ENCODE measurements around the gene ACE2.

Gene ACE2

GRCh38 chrX:15570145-15570544 lies 30.6 kb downstream of the ACE2 start:
- no peak for DNase-seq

GRCh38 chrX:15567886-15568616 lies 32.7 kb downstream of the ACE2 start:
- no peak for DNase-seq

DNA sequence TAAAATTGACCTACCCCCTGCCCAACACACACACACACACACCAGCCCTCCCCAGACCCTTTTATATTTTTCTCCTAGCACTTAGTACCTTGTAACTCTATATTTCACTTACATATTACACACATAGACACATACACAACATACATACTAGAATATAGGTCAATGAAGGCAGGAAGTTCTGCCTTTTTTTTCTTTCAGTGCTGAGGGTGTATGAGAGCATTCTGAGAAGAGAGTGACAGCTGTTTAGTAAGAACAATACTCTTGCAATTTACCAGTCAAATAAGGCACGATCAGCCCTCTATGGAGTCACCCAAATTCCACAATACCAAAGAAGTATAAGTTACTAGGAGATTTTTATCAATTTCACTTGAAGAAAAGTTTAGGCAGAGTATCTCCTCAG lies 33.5 kb downstream of the ACE2 start:
- DNase-seq, result no peak

DNA sequence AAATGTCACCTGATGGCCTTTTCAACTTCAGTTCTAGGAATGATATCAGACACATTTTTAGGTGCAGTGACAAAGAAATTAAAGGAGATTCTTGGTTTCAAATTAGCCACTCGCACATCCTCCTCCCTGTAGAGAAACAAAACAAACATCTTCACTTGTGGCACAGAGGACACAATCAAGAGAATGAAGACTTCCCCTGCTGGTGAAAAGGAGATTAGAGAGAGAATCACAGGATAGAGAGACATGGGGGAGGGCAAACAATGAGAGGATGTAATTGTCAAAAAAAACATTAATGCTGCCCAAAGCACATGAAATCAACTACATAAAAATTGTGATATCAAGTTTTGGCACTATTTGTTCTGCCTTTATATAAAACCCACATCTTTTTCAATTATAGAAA lies 34.5 kb downstream of the ACE2 start:
- no peak for DNase-seq

DNA sequence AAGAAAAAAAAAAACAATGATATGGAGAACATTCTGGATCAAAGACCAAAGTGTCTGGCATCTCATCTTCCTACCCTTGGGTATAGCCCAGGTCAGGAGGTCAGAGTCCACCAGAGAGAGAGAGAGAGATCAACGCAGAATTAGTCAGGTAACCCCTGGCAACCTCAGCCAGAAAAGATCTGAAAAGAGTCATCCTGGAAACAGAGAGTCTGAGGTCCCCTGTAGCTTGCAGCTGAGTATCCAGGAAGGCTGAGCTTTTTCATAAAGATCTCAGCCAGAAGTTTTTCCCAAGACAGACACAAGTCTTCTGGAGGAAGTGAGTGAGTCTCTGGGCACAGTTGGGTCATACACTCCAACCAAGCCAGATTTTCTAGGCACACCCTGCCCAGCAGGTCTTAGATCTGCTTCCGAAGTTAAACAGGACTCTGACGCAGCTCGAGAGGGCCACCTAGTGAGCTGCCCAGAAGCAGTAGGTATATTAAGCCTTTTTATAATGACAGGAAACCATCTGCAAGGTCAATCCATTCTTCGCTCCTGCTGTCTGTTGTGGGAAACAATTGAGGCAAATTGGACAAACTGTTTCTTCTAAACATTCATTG lies 35.7 kb downstream of the ACE2 start:
- DNase-seq, result peak; percentile 26

GRCh38 chrX:15563056-15563455 lies 37.7 kb downstream of the ACE2 start:
- no peak for DNase-seq

- no peak for DNase-seq
Measured at GRCh38 chrX:15560924-15561323, 39.8 kb downstream of the ACE2 start.

DNA sequence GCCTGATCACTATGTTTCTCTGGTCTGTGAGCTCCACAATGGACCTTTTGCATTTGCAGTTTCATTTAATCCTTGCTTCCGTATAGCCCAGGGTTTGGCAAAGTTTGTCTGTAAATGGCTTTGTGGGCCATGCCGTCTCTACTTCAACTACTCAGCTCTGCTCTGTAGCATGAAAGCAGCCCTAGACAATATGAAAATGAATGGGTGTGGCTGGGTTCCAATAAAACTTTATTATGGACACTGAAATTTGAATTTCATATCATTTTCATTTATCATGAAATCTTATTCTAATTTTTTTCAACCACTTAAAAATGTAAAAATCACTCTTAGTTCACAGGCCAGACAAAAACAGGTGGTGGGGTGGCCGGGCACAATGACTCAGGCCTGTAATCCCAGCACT lies 41.5 kb downstream of the ACE2 start:
- DNase-seq, result no peak

DNA sequence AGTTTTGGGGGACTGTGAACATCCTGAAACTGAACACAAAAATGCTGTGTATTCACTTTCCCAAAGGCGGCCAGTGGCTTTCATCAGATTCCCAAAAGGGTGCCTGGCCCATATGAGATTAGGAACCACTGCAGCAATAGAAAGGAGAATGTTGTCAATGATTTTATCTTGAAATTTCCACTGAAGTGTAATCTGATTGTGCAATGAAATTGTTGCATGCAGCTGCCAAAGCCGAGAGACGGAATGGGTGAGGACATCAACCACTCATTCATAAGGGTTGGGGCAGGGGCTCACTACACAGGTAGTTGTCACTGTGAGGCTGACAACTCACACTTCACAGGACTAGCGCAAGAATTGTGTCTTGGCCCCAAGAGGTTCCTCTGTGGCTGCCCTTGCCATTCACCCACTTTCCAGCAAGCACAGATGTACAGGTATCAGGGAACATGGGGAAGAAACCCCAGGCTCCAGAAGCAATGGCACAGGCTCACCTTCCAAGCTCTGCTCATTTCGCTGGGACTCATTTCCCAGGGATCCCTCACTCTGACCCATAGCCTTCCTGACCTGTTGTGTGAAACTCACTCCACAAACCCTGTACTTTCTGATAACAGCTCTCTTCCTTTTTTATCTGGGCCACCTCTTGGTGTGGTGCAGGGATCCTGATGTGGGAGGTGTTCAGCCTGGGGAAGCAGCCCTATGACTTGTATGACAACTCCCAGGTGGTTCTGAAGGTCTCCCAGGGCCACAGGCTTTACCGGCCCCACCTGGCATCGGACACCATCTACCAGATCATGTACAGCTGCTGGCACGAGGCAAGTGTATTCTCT lies 51.4 kb downstream of the ACE2 start:
- DNase-seq, result peak; percentile 51

- DNase-seq, result no peak
Measured at GRCh38 chrX:15547356-15547755, 53.4 kb downstream of the ACE2 start.

GRCh38 chrX:15546745-15547144 lies 54.0 kb downstream of the ACE2 start:
- DNase-seq, result peak; percentile 66

- DNase-seq, result no peak
Measured at GRCh38 chrX:15530318-15530717, 70.4 kb downstream of the ACE2 start.

DNA sequence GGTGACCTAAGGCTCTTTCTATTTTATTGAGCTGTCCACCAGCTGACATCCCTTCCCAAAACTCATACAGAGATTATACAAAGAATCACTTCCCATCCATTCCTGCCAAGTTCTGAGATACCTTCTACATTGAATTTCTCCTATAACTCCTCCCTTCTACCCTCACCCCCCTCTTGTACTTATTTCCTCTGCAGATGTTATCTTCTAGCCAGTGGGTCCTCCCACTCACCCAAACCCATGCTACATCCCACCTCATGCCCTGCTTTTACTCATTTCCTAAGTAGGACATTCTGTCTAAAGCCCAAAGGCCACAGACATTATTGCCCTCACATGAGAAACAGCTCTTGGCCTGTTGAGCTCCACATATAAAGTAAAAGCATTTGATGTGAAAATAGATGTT lies 71.6 kb downstream of the ACE2 start:
- no peak for DNase-seq

GRCh38 chrX:15525664-15526416 lies 74.9 kb downstream of the ACE2 start:
- no peak for DNase-seq

- no peak for DNase-seq
Measured at GRCh38 chrX:15524417-15524816, 76.3 kb downstream of the ACE2 start.

GRCh38 chrX:15523088-15523487 lies 77.7 kb downstream of the ACE2 start:
- no peak for DNase-seq

GRCh38 chrX:15522464-15522863 lies 78.3 kb downstream of the ACE2 start:
- no peak for DNase-seq

DNA sequence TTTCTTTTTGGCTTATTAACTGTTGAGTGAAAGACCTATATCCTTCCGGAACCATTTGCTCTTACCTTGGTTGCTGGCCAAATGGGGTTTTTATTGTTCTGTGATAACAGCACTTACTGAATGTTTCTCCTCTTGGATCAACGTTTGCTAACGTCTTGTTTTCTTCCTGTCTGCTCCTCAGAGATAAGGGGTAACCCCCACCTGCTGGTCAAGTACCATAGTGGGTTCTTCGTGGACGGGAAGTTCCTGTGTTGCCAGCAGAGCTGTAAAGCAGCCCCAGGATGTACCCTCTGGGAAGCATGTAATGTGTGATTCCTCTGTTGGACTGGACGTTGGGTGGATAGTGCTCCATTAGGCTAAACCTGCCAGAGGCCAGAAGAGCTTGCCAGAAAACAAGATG lies 84.8 kb downstream of the ACE2 start:
- DNase-seq, result peak; percentile 68

DNA sequence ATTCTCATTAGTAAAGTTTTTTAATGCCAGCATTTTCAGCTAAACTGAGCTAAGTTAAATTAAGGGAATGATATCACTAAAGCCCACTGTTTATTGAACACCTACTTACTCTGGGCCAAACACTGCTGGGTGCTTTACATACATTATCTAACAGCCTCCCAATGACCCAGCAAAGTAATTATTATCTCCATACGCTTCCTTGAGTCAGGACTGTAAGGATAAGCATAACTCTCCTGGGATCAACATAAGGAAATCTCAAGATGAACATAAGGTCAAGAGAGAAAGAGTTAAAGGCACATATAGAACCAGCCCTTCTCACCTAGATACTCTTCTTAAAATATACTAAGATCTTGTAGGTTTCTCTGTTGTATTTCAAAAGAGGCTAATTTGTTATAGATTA lies 86.5 kb downstream of the ACE2 start:
- DNase-seq, result no peak

GRCh38 chrX:15512401-15512965 lies 88.3 kb downstream of the ACE2 start:
- DNase-seq, result no peak

DNA sequence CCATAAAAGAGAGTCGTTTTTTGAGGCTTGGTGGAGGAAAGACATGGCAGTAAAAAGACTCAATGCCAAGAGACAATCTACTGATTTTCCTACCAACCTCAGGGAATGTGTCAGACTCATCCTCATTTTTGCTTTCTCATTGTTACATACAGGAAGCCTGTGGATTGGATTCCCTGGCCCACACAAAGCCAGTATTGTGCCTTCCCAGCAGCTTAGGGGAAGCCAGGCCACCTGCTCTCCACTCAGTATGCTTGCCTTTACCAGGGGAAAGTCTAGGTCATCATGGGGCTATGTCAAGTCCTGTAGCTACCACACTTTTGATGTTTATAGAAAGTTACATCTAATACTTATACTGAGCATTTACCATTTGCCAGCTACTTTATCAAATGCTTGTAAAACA lies 89.2 kb downstream of the ACE2 start:
- no peak for DNase-seq
